ENCODE measurements around the gene TGFB1I1. TPM values are rescaled to one million over a fixed set of nuclear protein-coding genes. Genes with fewer than 3 reads are reported as not detected.

Gene TGFB1I1
- total RNA-seq, 1 experiment from 2014 or later: 4.3 TPM

- no peak for TF ChIP-seq HMGXB4 (CRISPR knock-in tag; IDR thresholded peaks at IDR 0.05)
- no peak for TF ChIP-seq OVOL2 (CRISPR knock-in tag; IDR thresholded peaks at IDR 0.05; ENCODE audit: borderline replicate concordance)
- TF ChIP-seq NFATC4 (CRISPR knock-in tag; IDR thresholded peaks at IDR 0.05): no peak
- TF ChIP-seq ZNF396 (CRISPR knock-in tag; IDR thresholded peaks at IDR 0.05; ENCODE audit: borderline replicate concordance): no peak
Measured at GRCh38 chr16:31491778-31492418, 19.9 kb downstream of the TGFB1I1 start (continued).

- POLR2A ChIA-PET: no interaction called here
- no peaks in the 10 kb centered on the region for H3K9me3 Mint-ChIP-seq
- TF ChIP-seq NFATC4 (CRISPR knock-in tag; IDR thresholded peaks at IDR 0.05) (no peak), AR (CRISPR knock-in tag; IDR thresholded peaks at IDR 0.05) (no peak), CTCF (IDR thresholded peaks at IDR 0.05) (no peak), ERG (CRISPR knock-in tag; IDR thresholded peaks at IDR 0.05) (no peak), TEAD4 (CRISPR knock-in tag; IDR thresholded peaks at IDR 0.05) (no peak), TP53 (CRISPR knock-in tag; IDR thresholded peaks at IDR 0.05) (no peak), IRF1 (CRISPR knock-in tag; IDR thresholded peaks at IDR 0.05) (no peak), ZNF396 (CRISPR knock-in tag; IDR thresholded peaks at IDR 0.05; ENCODE audit: borderline replicate concordance) (no peak), ATF3 (CRISPR knock-in tag; conservative IDR thresholded peaks at IDR 0.05) (no peak), ATF6 (CRISPR knock-in tag; IDR thresholded peaks at IDR 0.05) (no peak), PREB (CRISPR knock-in tag; IDR thresholded peaks at IDR 0.05; ENCODE audit: borderline replicate concordance) (no peak), ATF1 (CRISPR knock-in tag; IDR thresholded peaks at IDR 0.05) (no peak), HMGA2 (CRISPR knock-in tag; IDR thresholded peaks at IDR 0.05) (no peak), ZNF138 (CRISPR knock-in tag; conservative IDR thresholded peaks at IDR 0.05) (no peak), NFE2L1 (CRISPR knock-in tag; IDR thresholded peaks at IDR 0.05) (no peak), GRHL2 (CRISPR knock-in tag; IDR thresholded peaks at IDR 0.05; ENCODE audit: insufficient replicate concordance, severe bottlenecking) (no peak), RORB (CRISPR knock-in tag; IDR thresholded peaks at IDR 0.05) (no peak)
- no peak overlapping the region for H3K4me3 Mint-ChIP-seq
- no peaks in the 10 kb centered on the region for H3K4me1 Mint-ChIP-seq
- DNase-seq (ENCODE audit: low spot score) (no peak), ATAC-seq (no peak)
- CTCF ChIA-PET: interaction anchor here (1.0 kb wide), 1 partner anchor 33 kb away, joined by 3 read pairs; no protein-coding TSS in a partner anchor
- H3K27ac Mint-ChIP-seq: no peak overlapping the region
- H3K36me3 Mint-ChIP-seq: peaks cover 20% of the 10 kb centered on the region
- peaks cover 23% of the 10 kb centered on the region for H3K27me3 Mint-ChIP-seq (ENCODE audit: low read depth)
Measured at GRCh38 chr16:31493506-31494125, 21.7 kb downstream of the TGFB1I1 start.

Data from WTC11 (cell line).